Loucy (cell line): ENCODE data around the gene SERPINB4.
"Not testable (repeated sequence)": the region's sequence is repeated elsewhere in the genome, so short reads cannot be mapped to it uniquely, and the experiment has no call there.

Source experiments
- H2AFZ ChIP-seq: fragments of 200-600 bp; sonication (generic); 2 replicates; pipeline ENCODE4 v1.6.0; 2016; ENCODE audit warnings: antibody characterized with exemption, mild to moderate bottlenecking, low read length, moderate library complexity
- H3F3A ChIP-seq: fragments of 200-600 bp; 2 replicates; pipeline ENCODE4 v1.6.0; 2016; ENCODE audit warnings: antibody characterized with exemption, low read depth, mild to moderate bottlenecking
- H3K27me3 ChIP-seq: fragments of 200-600 bp; sonication (generic); 2 replicates; pipeline ENCODE4 v1.6.1; 2014; ENCODE audit warnings: low read length, mild to moderate bottlenecking; ENCODE audit not compliant: insufficient read depth, poor library complexity, severe bottlenecking
- H3K36me3 ChIP-seq: fragments of 200-600 bp; sonication (generic); 2 replicates; pipeline ENCODE4 v1.6.1; 2016; ENCODE audit warnings: low read length; ENCODE audit not compliant: insufficient read depth
- H3K4me1 ChIP-seq: fragments of 200-600 bp; sonication (generic); 2 replicates; pipeline ENCODE4 v1.5.1; 2014; ENCODE audit warnings: low read length, mild to moderate bottlenecking; ENCODE audit not compliant: insufficient read depth, poor library complexity, severe bottlenecking
- H3K4me2 ChIP-seq: fragments of 200-600 bp; sonication (generic); 2 replicates; pipeline ENCODE4 v1.6.0; 2014; ENCODE audit warnings: antibody characterized with exemption, low read length, low read depth, mild to moderate bottlenecking; ENCODE audit not compliant: poor library complexity, severe bottlenecking
- H3K4me3 ChIP-seq: fragments of 200-600 bp; sonication (generic); 2 replicates; pipeline ENCODE4 v1.5.1; 2014; ENCODE audit warnings: low read length, mild to moderate bottlenecking, mixed read lengths; ENCODE audit not compliant: poor library complexity, severe bottlenecking
- H3K79me2 ChIP-seq: fragments of 200-600 bp; sonication (generic); 2 replicates; pipeline ENCODE4 v1.6.1; 2014; ENCODE audit warnings: low read length; ENCODE audit not compliant: insufficient read depth
- H3K9ac ChIP-seq: fragments of 200-600 bp; sonication (generic); 2 replicates; pipeline ENCODE4 v1.6.0; 2014; ENCODE audit warnings: mild to moderate bottlenecking, low read depth, low read length, moderate library complexity; ENCODE audit not compliant: poor library complexity, severe bottlenecking
- H3K9me2 ChIP-seq: fragments of 200-600 bp; sonication (generic); replicated peaks from 2 replicates; pipeline ENCODE4 v1.6.1; 2016; ENCODE audit warnings: low read depth, low read length, mixed read lengths
- H3K9me3 ChIP-seq: fragments of 200-600 bp; sonication (generic); 2 replicates; pipeline ENCODE4 v1.6.1; 2014; ENCODE audit warnings: mild to moderate bottlenecking, antibody characterized with exemption, low read length, low read depth; ENCODE audit not compliant: insufficient read depth
- H4K20me1 ChIP-seq: fragments of 200-600 bp; sonication (generic); 2 replicates; pipeline ENCODE4 v1.6.0; 2014; ENCODE audit warnings: antibody characterized with exemption, low read length, mild to moderate bottlenecking; ENCODE audit not compliant: insufficient read depth, poor library complexity, severe bottlenecking
- CTCF ChIP-seq: fragments of 200-600 bp; sonication (generic); conservative IDR thresholded peaks from 2 replicates; pipeline ENCODE4 v1.5.1; 2014; ENCODE audit warnings: mild to moderate bottlenecking, antibody characterized with exemption, low read length
- EZH2phosphoT487 ChIP-seq: fragments of 200-600 bp; IDR thresholded peaks from 2 replicates; pipeline ENCODE4 v1.6.1; 2018; ENCODE audit warnings: antibody characterized with exemption, mild to moderate bottlenecking, moderate library complexity, borderline replicate concordance

SERPINB4 gene

GRCh38 chr18:63646936-63647335 lies 2.9 kb upstream of the SERPINB4 start:
- H3K4me1 ChIP-seq = no peaks in the 10 kb centered on the region
- H3F3A ChIP-seq = no peaks in the 10 kb centered on the region
- H3K9me2 ChIP-seq = no peaks in the 10 kb centered on the region
- H3K36me3 ChIP-seq = no peaks in the 10 kb centered on the region
- no peak for TF ChIP-seq CTCF
- no peak for TF ChIP-seq EZH2phosphoT487
- no peaks in the 10 kb centered on the region for H3K9me3 ChIP-seq
- no peaks in the 10 kb centered on the region for H4K20me1 ChIP-seq
- no peaks in the 10 kb centered on the region for H3K27me3 ChIP-seq
- H3K9ac ChIP-seq = no peak overlapping the region
- H3K79me2 ChIP-seq = no peaks in the 10 kb centered on the region
- H3K4me3 ChIP-seq = no peak overlapping the region
- H2AFZ ChIP-seq = no peak overlapping the region
- H3K4me2 ChIP-seq = no peak overlapping the region

GRCh38 chr18:63644694-63645093 lies 638 bp upstream of the SERPINB4 start:
- H2AFZ ChIP-seq, H3F3A ChIP-seq, H3K4me3 ChIP-seq, H4K20me1 ChIP-seq, H3K9me3 ChIP-seq, H3K27me3 ChIP-seq, H3K4me2 ChIP-seq, H3K4me1 ChIP-seq, H3K36me3 ChIP-seq, H3K9me2 ChIP-seq, H3K9ac ChIP-seq, H3K79me2 ChIP-seq: not testable (repeated sequence)

GRCh38 chr18:63642668-63643356 lies 1.2 kb downstream of the SERPINB4 start:
- H3K9me3 ChIP-seq, H2AFZ ChIP-seq, H3F3A ChIP-seq, H3K36me3 ChIP-seq, H3K9ac ChIP-seq, H3K9me2 ChIP-seq, H3K79me2 ChIP-seq, H3K4me3 ChIP-seq, H3K27me3 ChIP-seq, H3K4me2 ChIP-seq, H3K4me1 ChIP-seq, H4K20me1 ChIP-seq: not testable (repeated sequence)

- H3K9me3 ChIP-seq, H3F3A ChIP-seq, H2AFZ ChIP-seq, H3K9me2 ChIP-seq, H3K27me3 ChIP-seq, H3K4me1 ChIP-seq, H3K79me2 ChIP-seq, H4K20me1 ChIP-seq, H3K9ac ChIP-seq, H3K36me3 ChIP-seq, H3K4me3 ChIP-seq, H3K4me2 ChIP-seq: not testable (repeated sequence)
Measured at GRCh38 chr18:63641157-63641680, 2.8 kb downstream of the SERPINB4 start.
